Transverse colon (tissue), 4 donors: ENCODE measurements around the gene CANX. TPM values are rescaled to one million over a fixed set of nuclear protein-coding genes. Genes with fewer than 3 reads are reported as not detected.
"Not testable (repeated sequence)": the region's sequence is repeated elsewhere in the genome, so short reads cannot be mapped to it uniquely, and the experiment has no call there.

Source experiments
- DNase-seq: peaks from one replicate; pipeline ENCODE4 v3.0.0-alpha.2; 2019
- H3K27ac ChIP-seq, 4 donors: fragments of 200-600 bp; sonication (generic); 2 replicates each; pipeline ENCODE4 v1.5.1; 2016 to 2018; ENCODE audit warnings: inconsistent platforms in 4 of 4
- H3K27me3 ChIP-seq: fragments of 200-600 bp; sonication (generic); 2 replicates; pipeline ENCODE4 v1.5.1; 2017; ENCODE audit warnings: inconsistent platforms
- H3K36me3 ChIP-seq, 4 donors: fragments of 200-600 bp; sonication (generic); 2 replicates each; pipeline ENCODE4 v1.5.1; 2017 to 2019; ENCODE audit warnings: inconsistent platforms in 4 of 4
- H3K4me1 ChIP-seq, 4 donors: fragments of 200-600 bp; sonication (generic); 2 replicates each; pipeline ENCODE4 v1.5.1; 2017 to 2020; ENCODE audit warnings: inconsistent platforms in 4 of 4
- H3K4me3 ChIP-seq, 4 donors: fragments of 200-600 bp; sonication (generic); 1 replicate in 1 of 4; 2 replicates in 3 of 4; pipeline versions ENCODE4 v1.5.1 to v1.6.1; 2017 to 2019; ENCODE audit warnings: inconsistent platforms in 4 of 4
- H3K9me3 ChIP-seq, 2 donors: fragments of 200-600 bp; sonication (generic); 2 replicates each; pipeline ENCODE4 v1.5.1; 2017 to 2019; ENCODE audit warnings: inconsistent platforms in 2 of 2
- CTCF ChIP-seq, 5 experiments: fragments of 200-600 bp in 3 of 5; fragments of 450-650 bp in 2 of 5; sonication (generic) in 3 of 5; IDR thresholded peaks; 1 replicate in 2 of 5; 2 replicates in 3 of 5; pipeline ENCODE4 v1.5.1; 2016 to 2017; ENCODE audit warnings: antibody characterized with exemption in 5 of 5, inconsistent platforms in 3 of 5, mild to moderate bottlenecking in 2 of 5, moderate library complexity in 1 of 5
- EP300 ChIP-seq: sonication (generic); formaldehyde crosslinking; IDR thresholded peaks from one replicate; pipeline ENCODE4 v1.6.1; 2017; ENCODE audit warnings: antibody characterized with exemption, low read depth
- POLR2A ChIP-seq: fragments of 450-650 bp; IDR thresholded peaks from one replicate; pipeline ENCODE4 v1.6.1; 2016; ENCODE audit warnings: antibody characterized with exemption, mild to moderate bottlenecking, moderate library complexity
- POLR2AphosphoS5 ChIP-seq, 3 donors: sonication (generic); formaldehyde crosslinking; IDR thresholded peaks; one replicate each; pipeline ENCODE4 v1.6.1; 2016; ENCODE audit warnings: antibody characterized with exemption in 3 of 3
- WGBS, 2 donors: methylation state at CpG; one replicate each; pipeline ENCODE4 v1.1.5; 2018; ENCODE audit warnings: low coverage in 1 of 2; 5-methylcytosine and 5-hydroxymethylcytosine counted together
- in situ Hi-C, 4 donors: fragments of 200-750 bp; cut with MboI; loops; one replicate each; pipeline versions ENCODE4 v1.15.0 to v1.15.1; 2017; ENCODE audit warnings: low sequenced_read_pairs in 3 of 4, low pct_ligation_motif_present in 1 of 4, low pct_unique_long_range_greater_than_20kb in 1 of 4
- intact Hi-C: fragments of 100-400 bp; cut with DNase I; formaldehyde crosslinking; loops from one replicate; pipeline ENCODE4 v1.15.1; 2023; ENCODE audit warnings: low total_unique reads
- total RNA-seq, 4 donors: library from RNA; depleted of rRNA; stranded (reverse); fragments of >200 nt; gene quantifications; one replicate each; pipeline ENCODE4 v1.1.0, GENCODE V29; 2016

CANX gene
- total RNA-seq, 4 donors from 2014 or later, result 124 to 398 (median 270) TPM

- Histone ChIP-seq H3K4me3 (peak overlapping the region in 1 of 4 donors; percentile 98), H3K27me3 (no peaks in the 10 kb centered on the region), H3K36me3 (peaks cover 0 to 6% (median 1%) of the 10 kb centered on the region in 4 donors), H3K27ac (peak overlapping the region; percentile 97 to 99 (median 99)), H3K9me3 (no peaks in the 10 kb centered on the region), H3K4me1 (peaks cover 27 to 64% (median 35%) of the 10 kb centered on the region in 4 donors)
- DNase-seq, result no peak
- in situ Hi-C loops, result no loop called here
- intact Hi-C loops, result loop anchor here (5.0 kb wide), 1 partner anchor 73 kb away; the partner anchor contains the start of gene MGAT4B
- no peak for TF ChIP-seq POLR2A
- TF ChIP-seq POLR2AphosphoS5 (IDR thresholded peaks at IDR 0.05), result no peak
- no peak for TF ChIP-seq CTCF (IDR thresholded peaks at IDR 0.05)
- TF ChIP-seq EP300, result no peak
- 71 to 74% methylated on average over 12 of the region's 12 CpGs for WGBS, 2 donors
These were observed 35.9 kb downstream of the CANX start for GRCh38 chr5:179734536-179735164.

- WGBS, 2 donors, result 82 to 91% methylated on average over 2 to 4 of the region's 4 CpGs
- Histone ChIP-seq H3K36me3 (no peaks in the 10 kb centered on the region), H3K4me1 (peaks cover 23 to 54% (median 29%) of the 10 kb centered on the region in 4 donors), H3K27ac (no peak overlapping the region), H3K9me3 (no peaks in the 10 kb centered on the region), H3K4me3 (no peak overlapping the region), H3K27me3 (no peaks in the 10 kb centered on the region)
- TF ChIP-seq EP300 (no peak), POLR2A (no peak), CTCF (IDR thresholded peaks at IDR 0.05) (no peak), POLR2AphosphoS5 (IDR thresholded peaks at IDR 0.05) (no peak)
- no peak for DNase-seq
- intact Hi-C loops, result no loop called here
- in situ Hi-C loops, result no loop called here
These were observed 40.0 kb downstream of the CANX start for GRCh38 chr5:179738742-179739141.

- H3K4me1 ChIP-seq, result peaks cover 0 to 17% (median 0%) of the 10 kb centered on the region in 4 donors
- H3K9me3 ChIP-seq, DNase-seq, H3K27ac ChIP-seq, H3K4me3 ChIP-seq, intact Hi-C loops, H3K36me3 ChIP-seq, in situ Hi-C loops, H3K27me3 ChIP-seq: not testable (repeated sequence)
- 89 to 100% methylated on average over 6 to 7 of the region's 7 CpGs for WGBS, 2 donors
These were observed 45.3 kb downstream of the CANX start for GRCh38 chr5:179744106-179744505.

GRCh38 chr5:179746872-179747271 lies 48.1 kb downstream of the CANX start:
- Histone ChIP-seq H3K4me3 (no peak overlapping the region), H3K27ac (no peak overlapping the region), H3K27me3 (no peaks in the 10 kb centered on the region), H3K4me1 (peaks cover 0 to 17% (median 0%) of the 10 kb centered on the region in 4 donors), H3K36me3 (no peaks in the 10 kb centered on the region), H3K9me3 (no peaks in the 10 kb centered on the region)
- intact Hi-C loops, result no loop called here
- DNase-seq, result no peak
- WGBS, 2 donors, result 83 to 100% methylated on average over 2 of the region's 2 CpGs
- in situ Hi-C loops, result no loop called here
- no peak for TF ChIP-seq POLR2A
- no peak for TF ChIP-seq EP300
- no peak for TF ChIP-seq CTCF (IDR thresholded peaks at IDR 0.05)
- TF ChIP-seq POLR2AphosphoS5 (IDR thresholded peaks at IDR 0.05), result no peak

GRCh38 chr5:179747811-179748210 lies 49.0 kb downstream of the CANX start:
- Histone ChIP-seq H3K4me3 (no peak overlapping the region), H3K27ac (no peak overlapping the region), H3K36me3 (no peaks in the 10 kb centered on the region), H3K27me3 (no peaks in the 10 kb centered on the region), H3K9me3 (no peaks in the 10 kb centered on the region), H3K4me1 (peaks cover 0 to 17% (median 0%) of the 10 kb centered on the region in 4 donors)
- in situ Hi-C loops (no loop called here), intact Hi-C loops (no loop called here)
- DNase-seq, result no peak
- WGBS, 2 donors, result 78 to 89% methylated on average over 3 of the region's 3 CpGs
- TF ChIP-seq EP300 (no peak), POLR2A (no peak), CTCF (IDR thresholded peaks at IDR 0.05) (no peak), POLR2AphosphoS5 (IDR thresholded peaks at IDR 0.05) (no peak)
